ENCODE measurements around the gene RNU4-1.
A peak's percentile ranks its signal among the peaks of the same experiment; 100 is the strongest.

Gene RNU4-1

DNA sequence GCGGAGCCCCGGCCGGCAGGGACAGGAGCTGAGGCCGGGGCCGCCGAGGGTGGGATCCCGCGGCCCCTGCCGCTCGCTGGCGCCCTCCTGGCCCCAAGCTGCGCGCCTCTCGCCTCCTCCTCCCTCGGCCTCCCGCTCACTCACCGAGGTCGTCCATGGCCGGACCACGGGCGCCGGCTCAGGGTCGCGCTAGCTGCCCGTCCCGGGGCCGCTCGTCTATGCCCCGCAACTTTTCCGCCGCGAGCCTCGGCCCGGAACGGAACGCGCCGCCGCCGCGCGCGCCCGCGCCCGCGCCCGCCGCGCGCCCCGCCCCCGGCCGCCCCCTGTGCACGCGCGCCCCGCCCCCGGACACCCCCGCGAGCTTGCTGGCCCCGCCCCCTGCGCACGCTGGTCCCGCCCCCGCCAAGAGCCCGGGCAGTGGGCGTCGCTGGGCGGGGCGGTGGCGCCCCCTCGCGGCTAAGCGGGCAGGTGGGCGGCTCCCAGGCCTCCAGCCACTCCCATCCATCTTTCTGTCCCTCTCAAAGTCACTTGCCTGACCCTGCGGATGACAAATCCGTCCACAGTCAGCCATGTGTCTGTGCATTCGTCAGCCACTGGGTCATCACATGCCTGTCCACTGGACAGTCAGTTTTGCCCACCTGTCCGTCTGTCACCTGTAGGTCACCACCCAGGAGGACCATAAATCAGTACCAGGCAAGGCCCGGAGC, 27.4 kb downstream of the RNU4-1 start, which contains the start of gene PXN:
TSS of gene PXN (minus strand) at position 258 of the 707 bp plus-strand sequence. CDS start at position 157, 101 bp downstream.
- peak; percentile 84 for ATAC-seq
- TF ChIP-seq, protein P1, sequence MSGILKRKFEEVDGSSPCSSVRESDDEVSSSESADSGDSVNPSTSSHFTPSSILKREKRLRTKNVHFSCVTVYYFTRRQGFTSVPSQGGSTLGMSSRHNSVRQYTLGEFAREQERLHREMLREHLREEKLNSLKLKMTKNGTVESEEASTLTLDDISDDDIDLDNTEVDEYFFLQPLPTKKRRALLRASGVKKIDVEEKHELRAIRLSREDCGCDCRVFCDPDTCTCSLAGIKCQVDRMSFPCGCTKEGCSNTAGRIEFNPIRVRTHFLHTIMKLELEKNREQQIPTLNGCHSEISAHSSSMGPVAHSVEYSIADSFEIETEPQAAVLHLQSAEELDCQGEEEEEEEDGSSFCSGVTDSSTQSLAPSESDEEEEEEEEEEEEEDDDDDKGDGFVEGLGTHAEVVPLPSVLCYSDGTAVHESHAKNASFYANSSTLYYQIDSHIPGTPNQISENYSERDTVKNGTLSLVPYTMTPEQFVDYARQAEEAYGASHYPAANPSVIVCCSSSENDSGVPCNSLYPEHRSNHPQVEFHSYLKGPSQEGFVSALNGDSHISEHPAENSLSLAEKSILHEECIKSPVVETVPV (CRISPR knock-in tag; IDR thresholded peaks at IDR 0.05), result no peak
- TF ChIP-seq ZFP3 (CRISPR knock-in tag; IDR thresholded peaks at IDR 0.05), result no peak
- TF ChIP-seq, protein P2, sequence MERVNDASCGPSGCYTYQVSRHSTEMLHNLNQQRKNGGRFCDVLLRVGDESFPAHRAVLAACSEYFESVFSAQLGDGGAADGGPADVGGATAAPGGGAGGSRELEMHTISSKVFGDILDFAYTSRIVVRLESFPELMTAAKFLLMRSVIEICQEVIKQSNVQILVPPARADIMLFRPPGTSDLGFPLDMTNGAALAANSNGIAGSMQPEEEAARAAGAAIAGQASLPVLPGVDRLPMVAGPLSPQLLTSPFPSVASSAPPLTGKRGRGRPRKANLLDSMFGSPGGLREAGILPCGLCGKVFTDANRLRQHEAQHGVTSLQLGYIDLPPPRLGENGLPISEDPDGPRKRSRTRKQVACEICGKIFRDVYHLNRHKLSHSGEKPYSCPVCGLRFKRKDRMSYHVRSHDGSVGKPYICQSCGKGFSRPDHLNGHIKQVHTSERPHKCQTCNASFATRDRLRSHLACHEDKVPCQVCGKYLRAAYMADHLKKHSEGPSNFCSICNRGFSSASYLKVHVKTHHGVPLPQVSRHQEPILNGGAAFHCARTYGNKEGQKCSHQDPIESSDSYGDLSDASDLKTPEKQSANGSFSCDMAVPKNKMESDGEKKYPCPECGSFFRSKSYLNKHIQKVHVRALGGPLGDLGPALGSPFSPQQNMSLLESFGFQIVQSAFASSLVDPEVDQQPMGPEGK (CRISPR knock-in tag; IDR thresholded peaks at IDR 0.05; ENCODE audit: borderline replicate concordance), result no peak
- TF ChIP-seq, protein P3, sequence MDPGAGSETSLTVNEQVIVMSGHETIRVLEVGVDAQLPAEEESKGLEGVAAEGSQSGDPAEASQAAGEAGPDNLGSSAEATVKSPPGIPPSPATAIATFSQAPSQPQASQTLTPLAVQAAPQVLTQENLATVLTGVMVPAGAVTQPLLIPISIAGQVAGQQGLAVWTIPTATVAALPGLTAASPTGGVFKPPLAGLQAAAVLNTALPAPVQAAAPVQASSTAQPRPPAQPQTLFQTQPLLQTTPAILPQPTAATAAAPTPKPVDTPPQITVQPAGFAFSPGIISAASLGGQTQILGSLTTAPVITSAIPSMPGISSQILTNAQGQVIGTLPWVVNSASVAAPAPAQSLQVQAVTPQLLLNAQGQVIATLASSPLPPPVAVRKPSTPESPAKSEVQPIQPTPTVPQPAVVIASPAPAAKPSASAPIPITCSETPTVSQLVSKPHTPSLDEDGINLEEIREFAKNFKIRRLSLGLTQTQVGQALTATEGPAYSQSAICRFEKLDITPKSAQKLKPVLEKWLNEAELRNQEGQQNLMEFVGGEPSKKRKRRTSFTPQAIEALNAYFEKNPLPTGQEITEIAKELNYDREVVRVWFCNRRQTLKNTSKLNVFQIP (CRISPR knock-in tag; IDR thresholded peaks at IDR 0.05; ENCODE audit: borderline replicate concordance, low read depth), result no peak
- no peak for TF ChIP-seq ZFP30 (CRISPR knock-in tag; IDR thresholded peaks at IDR 0.05)
- TF ChIP-seq OSR1 (CRISPR knock-in tag; IDR thresholded peaks at IDR 0.05), result no peak

DNA sequence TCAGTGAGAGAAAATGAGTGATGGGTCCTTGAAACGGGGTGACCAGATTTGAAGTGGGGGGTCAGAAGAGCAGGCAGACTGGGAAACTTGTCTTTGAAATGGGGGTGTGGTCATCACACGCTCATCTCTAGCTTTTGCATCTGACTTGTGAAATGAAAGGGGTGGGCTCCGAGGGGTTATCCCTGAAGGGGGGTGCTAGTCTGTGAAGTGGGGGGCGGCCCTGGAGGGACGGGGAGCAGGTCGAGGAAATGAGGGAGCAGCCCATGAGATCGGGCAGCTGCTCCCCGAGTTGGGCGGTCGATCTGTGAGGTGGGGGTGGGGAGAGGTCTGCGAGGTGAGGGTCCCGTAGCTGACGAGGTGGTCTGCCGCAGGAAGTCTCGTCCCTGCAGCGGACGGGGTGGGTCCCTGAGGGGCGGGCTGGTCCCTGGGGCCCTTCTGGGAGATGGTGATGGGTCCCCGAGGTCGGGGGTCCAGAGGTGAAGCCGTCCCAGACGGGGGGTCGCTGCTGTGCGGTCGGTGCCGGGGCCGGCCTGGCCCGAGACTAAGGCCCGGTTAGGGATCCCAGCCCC, 28.0 kb downstream of the RNU4-1 start:
- no peak for TF ChIP-seq GLIS3 (CRISPR knock-in tag; IDR thresholded peaks at IDR 0.05)
- TF ChIP-seq, protein P3 (CRISPR knock-in tag; IDR thresholded peaks at IDR 0.05; ENCODE audit: borderline replicate concordance, low read depth), result no peak
- no peak for TF ChIP-seq ISL1 (CRISPR knock-in tag; IDR thresholded peaks at IDR 0.05)
- TF ChIP-seq TOX (CRISPR knock-in tag; IDR thresholded peaks at IDR 0.05; ENCODE audit: borderline replicate concordance), result no peak
- no peak for TF ChIP-seq CSDC2 (CRISPR knock-in tag; IDR thresholded peaks at IDR 0.05)
- no peak for TF ChIP-seq ZFP3 (CRISPR knock-in tag; IDR thresholded peaks at IDR 0.05)
- TF ChIP-seq ZNF8 (CRISPR knock-in tag; IDR thresholded peaks at IDR 0.05), result no peak
- TF ChIP-seq SNAI2 (CRISPR knock-in tag; IDR thresholded peaks at IDR 0.05), result no peak
- TF ChIP-seq, protein P1 (CRISPR knock-in tag; IDR thresholded peaks at IDR 0.05), result no peak
- TF ChIP-seq OSR1 (CRISPR knock-in tag; IDR thresholded peaks at IDR 0.05), result no peak
- no peak for TF ChIP-seq RARB (CRISPR knock-in tag; IDR thresholded peaks at IDR 0.05)
- TF ChIP-seq, protein P2 (CRISPR knock-in tag; IDR thresholded peaks at IDR 0.05; ENCODE audit: borderline replicate concordance), result no peak
- TF ChIP-seq ZFP30 (CRISPR knock-in tag; IDR thresholded peaks at IDR 0.05), result no peak
- TF ChIP-seq TCF4 (CRISPR knock-in tag; IDR thresholded peaks at IDR 0.05; ENCODE audit: borderline replicate concordance), result no peak
- no peak for TF ChIP-seq PPARA (CRISPR knock-in tag; IDR thresholded peaks at IDR 0.05; ENCODE audit: borderline replicate concordance)
- TF ChIP-seq, protein P4, sequence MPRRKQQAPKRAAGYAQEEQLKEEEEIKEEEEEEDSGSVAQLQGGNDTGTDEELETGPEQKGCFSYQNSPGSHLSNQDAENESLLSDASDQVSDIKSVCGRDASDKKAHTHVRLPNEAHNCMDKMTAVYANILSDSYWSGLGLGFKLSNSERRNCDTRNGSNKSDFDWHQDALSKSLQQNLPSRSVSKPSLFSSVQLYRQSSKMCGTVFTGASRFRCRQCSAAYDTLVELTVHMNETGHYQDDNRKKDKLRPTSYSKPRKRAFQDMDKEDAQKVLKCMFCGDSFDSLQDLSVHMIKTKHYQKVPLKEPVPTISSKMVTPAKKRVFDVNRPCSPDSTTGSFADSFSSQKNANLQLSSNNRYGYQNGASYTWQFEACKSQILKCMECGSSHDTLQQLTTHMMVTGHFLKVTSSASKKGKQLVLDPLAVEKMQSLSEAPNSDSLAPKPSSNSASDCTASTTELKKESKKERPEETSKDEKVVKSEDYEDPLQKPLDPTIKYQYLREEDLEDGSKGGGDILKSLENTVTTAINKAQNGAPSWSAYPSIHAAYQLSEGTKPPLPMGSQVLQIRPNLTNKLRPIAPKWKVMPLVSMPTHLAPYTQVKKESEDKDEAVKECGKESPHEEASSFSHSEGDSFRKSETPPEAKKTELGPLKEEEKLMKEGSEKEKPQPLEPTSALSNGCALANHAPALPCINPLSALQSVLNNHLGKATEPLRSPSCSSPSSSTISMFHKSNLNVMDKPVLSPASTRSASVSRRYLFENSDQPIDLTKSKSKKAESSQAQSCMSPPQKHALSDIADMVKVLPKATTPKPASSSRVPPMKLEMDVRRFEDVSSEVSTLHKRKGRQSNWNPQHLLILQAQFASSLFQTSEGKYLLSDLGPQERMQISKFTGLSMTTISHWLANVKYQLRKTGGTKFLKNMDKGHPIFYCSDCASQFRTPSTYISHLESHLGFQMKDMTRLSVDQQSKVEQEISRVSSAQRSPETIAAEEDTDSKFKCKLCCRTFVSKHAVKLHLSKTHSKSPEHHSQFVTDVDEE (CRISPR knock-in tag; IDR thresholded peaks at IDR 0.05), result no peak
- no peak for TF ChIP-seq ESRRG (CRISPR knock-in tag; IDR thresholded peaks at IDR 0.05)
- ATAC-seq, result no peak

Measured in SK-N-SH treated with all-trans-retinoic acid at 6 μM for 48 hours (cell line).